IMR-90 (cell line): ENCODE results near the gene XRN1. TPM values are rescaled to one million over a fixed set of nuclear protein-coding genes. Genes with fewer than 3 reads are reported as not detected.

ENCODE experiments used
- ATAC-seq: fragments of 200-7000 bp; cut with Tn5 transposase; 2 replicates; pipeline ENCODE4 v1.9.1; 2020; ENCODE audit warnings: low read depth, mild to moderate bottlenecking, moderate library complexity
- BruUV-seq: library from RNA; stranded (reverse); fragments of 400-500 nt; replicated peaks from 2 replicates; lab custom pipeline; 2021; lab: Mats Ljungman, UMichigan
- CTCF ChIA-PET: fragments of 300-600 bp; formaldehyde crosslinking; extraction: SDS; loops from one replicate; lab custom pipeline; 2021; ENCODE audit warnings: antibody characterized with exemption; lab: Yijun Ruan, JAX
- POLR2A ChIA-PET: fragments of 300-600 bp; sonication (Branson Sonifier 250); formaldehyde crosslinking; loops from one replicate; lab custom pipeline; 2022; ENCODE audit warnings: antibody characterized with exemption; ENCODE audit not compliant: unreplicated experiment; lab: Charles Lee
- DNase-seq: peaks from one replicate; pipeline ENCODE4 v3.0.0; 2013
- H2AFZ ChIP-seq: replicated peaks from 2 replicates; pipeline ENCODE3; 2013; ENCODE audit warnings: low read length, mild to moderate bottlenecking; ENCODE audit not compliant: poor library complexity
- H2AK5ac ChIP-seq: 2 replicates; pipeline ENCODE4 v1.6.1; 2013; ENCODE audit warnings: low read depth, low read length, inconsistent platforms
- H2AK9ac ChIP-seq: replicated peaks from 2 replicates; pipeline ENCODE3; 2013; ENCODE audit warnings: mild to moderate bottlenecking, low read depth, low read length, moderate library complexity; ENCODE audit not compliant: poor library complexity
- H2BK120ac ChIP-seq: 2 replicates; pipeline ENCODE4 v1.6.1; 2013; ENCODE audit warnings: low read depth, low read length, inconsistent platforms
- H2BK15ac ChIP-seq: 3 replicates; pipeline ENCODE4 v1.6.1; 2013; ENCODE audit warnings: low read depth, low read length, inconsistent platforms
- H2BK20ac ChIP-seq: 2 replicates; pipeline ENCODE4 v1.6.1; 2013; ENCODE audit warnings: low read depth, mild to moderate bottlenecking, inconsistent platforms, low read length, moderate library complexity
- H2BK5ac ChIP-seq: 2 replicates; pipeline ENCODE4 v1.6.1; 2013; ENCODE audit warnings: mild to moderate bottlenecking, low read depth, low read length, inconsistent platforms; ENCODE audit not compliant: poor library complexity, severe bottlenecking
- H3K14ac ChIP-seq: replicated peaks from 2 replicates; pipeline ENCODE4 v1.6.1; 2013; ENCODE audit warnings: low read depth, low read length, inconsistent platforms
- H3K18ac ChIP-seq: 2 replicates; pipeline ENCODE4 v1.6.1; 2013; ENCODE audit warnings: low read depth, low read length, control low read depth
- H3K23ac ChIP-seq: 2 replicates; pipeline ENCODE4 v1.6.1; 2013; ENCODE audit warnings: low read depth, low read length, inconsistent platforms
- H3K27ac ChIP-seq: 2 replicates; pipeline ENCODE4 v1.5.1; 2013; ENCODE audit warnings: mild to moderate bottlenecking, control low read depth, low read length; ENCODE audit not compliant: insufficient read depth
- H3K27me3 ChIP-seq: 2 replicates; pipeline ENCODE4 v1.6.1; 2013; ENCODE audit warnings: low read length; ENCODE audit not compliant: control insufficient read depth, insufficient read depth
- H3K36me3 ChIP-seq: 2 replicates; pipeline ENCODE4 v1.6.1; 2013; ENCODE audit warnings: low read length, mixed read lengths; ENCODE audit not compliant: control insufficient read depth, insufficient read depth
- H3K4ac ChIP-seq: 2 replicates; pipeline ENCODE4 v1.6.1; 2013; ENCODE audit warnings: low read depth, low read length, inconsistent platforms
- H3K4me1 ChIP-seq: 2 replicates; pipeline ENCODE4 v1.6.1; 2013; ENCODE audit warnings: low read length, mixed read lengths; ENCODE audit not compliant: control insufficient read depth, insufficient read depth
- H3K4me2 ChIP-seq: 2 replicates; pipeline ENCODE4 v1.6.1; 2013; ENCODE audit warnings: low read depth, mild to moderate bottlenecking, control low read depth, low read length, moderate library complexity
- H3K4me3 ChIP-seq: 2 replicates; pipeline ENCODE4 v1.5.1; 2013; ENCODE audit warnings: low read depth, mild to moderate bottlenecking, control low read depth, low read length, moderate library complexity; ENCODE audit not compliant: insufficient read depth
- H3K56ac ChIP-seq: 2 replicates; pipeline ENCODE4 v1.6.1; 2013; ENCODE audit warnings: low read length, inconsistent platforms; ENCODE audit not compliant: insufficient read depth; ENCODE audit errors: extremely low read depth
- H3K79me1 ChIP-seq, 2 experiments: 2 replicates each; pipeline ENCODE4 v1.6.1; 2013; ENCODE audit warnings: low read length in 2 of 2, inconsistent platforms in 1 of 2, low read depth in 1 of 2
- H3K9ac ChIP-seq: 2 replicates; pipeline ENCODE4 v1.6.1; 2013; ENCODE audit warnings: low read depth, low read length, control low read depth
- H3K9me1 ChIP-seq: 2 replicates; pipeline ENCODE4 v1.6.1; 2013; ENCODE audit warnings: low read length, inconsistent platforms; ENCODE audit not compliant: insufficient read depth
- H3K9me3 ChIP-seq: 2 replicates; pipeline ENCODE4 v1.6.1; 2013; ENCODE audit warnings: low read length; ENCODE audit not compliant: control insufficient read depth, insufficient read depth
- H4K20me1 ChIP-seq: 2 replicates; pipeline ENCODE4 v1.6.1; 2013; ENCODE audit warnings: low read length, inconsistent platforms; ENCODE audit not compliant: insufficient read depth
- H4K5ac ChIP-seq: 2 replicates; pipeline ENCODE4 v1.6.1; 2013; ENCODE audit warnings: mild to moderate bottlenecking, low read depth, low read length, control low read depth
- H4K8ac ChIP-seq, 2 experiments: 2 replicates each; pipeline ENCODE4 v1.6.1; 2013; ENCODE audit warnings: low read depth in 2 of 2, low read length in 2 of 2, control low read depth in 1 of 2, inconsistent platforms in 1 of 2
- H4K91ac ChIP-seq: 2 replicates; pipeline ENCODE4 v1.6.1; 2013; ENCODE audit warnings: low read depth, low read length, inconsistent platforms; ENCODE audit not compliant: insufficient read depth
- CEBPB ChIP-seq: IDR thresholded peaks from 2 replicates; pipeline ENCODE4 v1.6.1; 2012; ENCODE audit warnings: low read depth, low read length, improper control_type of control experiment
- FOS ChIP-seq: fragments of 150-350 bp; IDR thresholded peaks from 2 replicates; pipeline ENCODE4 v1.6.1; 2016; ENCODE audit warnings: low read depth, low read length
- WGBS, 2 experiments: methylation state at CpG; one replicate each; pipeline versions ENCODE4 v1.1.5 to v1.1.7; 2013; ENCODE audit warnings: missing lambda C conversion rate in 2 of 2; ENCODE audit not compliant: insufficient read length in 1 of 2; ENCODE audit errors: extremely low coverage in 2 of 2; 5-methylcytosine and 5-hydroxymethylcytosine counted together
- dilution Hi-C: fragments of 300-500 bp; cut with HindIII; formaldehyde crosslinking; loops from one replicate; pipeline ENCODE4 v1.14.3; 2018; ENCODE audit warnings: low sequenced_read_pairs; ENCODE audit not compliant: unreplicated experiment
- in situ Hi-C: fragments of 300-500 bp; cut with MboI; formaldehyde crosslinking; loops from 3 replicates; pipeline ENCODE4 v1.14.3; 2019; ENCODE audit warnings: low sequenced_read_pairs, inconsistent platforms, mixed read lengths
- intact Hi-C: fragments of 100-400 bp; cut with micrococcal nuclease; formaldehyde crosslinking; loops from 2 replicates; pipeline ENCODE4 v1.10.0; 2022
- polyA plus RNA-seq, 3 experiments: library from polyadenylated mRNA; depleted of rRNA; stranded (reverse); fragments of >200 nt; gene quantifications; 2 replicates each; pipeline ENCODE4 v1.2.3, GENCODE V29; 2012; ENCODE audit warnings: low replicate concordance in 1 of 3
- total RNA-seq: library from RNA; depleted of rRNA; stranded (reverse); fragments of >200 nt; gene quantifications from 2 replicates; pipeline ENCODE4 v1.2.3, GENCODE V29; 2012

XRN1 gene
- total and polyA plus RNA-seq, 2 of the 4 experiments (the other 2 are of a cell fraction), result 6.0 to 21.5 TPM

DNA sequence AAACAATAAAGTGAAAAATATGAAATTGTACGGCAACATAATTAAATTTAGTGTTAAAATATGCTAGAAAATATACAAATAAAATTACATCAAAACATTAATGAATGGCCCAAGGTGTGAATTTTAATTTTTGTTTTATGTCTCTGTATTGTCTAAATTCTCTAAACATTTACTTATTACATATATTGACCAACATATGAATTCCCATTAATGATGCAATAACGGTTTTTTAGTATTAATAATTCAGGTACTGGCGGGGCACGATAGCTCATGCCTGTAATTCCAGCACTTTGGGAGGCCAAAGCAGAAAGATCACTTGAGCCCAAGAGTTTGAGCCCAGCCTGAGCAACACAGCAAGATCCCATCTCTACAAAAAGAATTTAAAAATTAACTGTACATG, 20.6 kb upstream of the XRN1 start:
- Histone ChIP-seq H3K36me3 (no peaks in the 10 kb centered on the region), H4K8ac (no peak overlapping the region), H3K27ac (no peak overlapping the region), H3K79me1 (no peaks in the 10 kb centered on the region), H2BK5ac (no peak overlapping the region), H3K18ac (no peak overlapping the region), H3K9ac (no peak overlapping the region), H2BK120ac (no peak overlapping the region), H4K5ac (no peak overlapping the region), H3K14ac (no peak overlapping the region), H2AK5ac (no peak overlapping the region), H4K20me1 (no peaks in the 10 kb centered on the region), H2AFZ (no peak overlapping the region), H3K4ac (no peak overlapping the region), H3K56ac (no peak overlapping the region), H3K4me1 (no peaks in the 10 kb centered on the region), H4K91ac (no peak overlapping the region), H3K23ac (no peak overlapping the region), H3K27me3 (no peaks in the 10 kb centered on the region), H3K9me3 (peaks cover under 1% of the 10 kb centered on the region; the same call in 1 of the 2 replicates), H2AK9ac (no peak overlapping the region), H3K4me2 (no peak overlapping the region), H2BK20ac (no peak overlapping the region), H2BK15ac (no peak overlapping the region), H3K4me3 (no peak overlapping the region), H3K9me1 (no peaks in the 10 kb centered on the region)
- ChIA-PET POLR2A (no interaction called here), CTCF (no interaction called here)
- in situ Hi-C loops, result no loop called here
- intact Hi-C loops, result no loop called here
- ATAC-seq (no peak), DNase-seq (no peak)
- TF ChIP-seq CEBPB (0 out of 2 replicates have a peak, but pooled peaks have one; percentile 4), FOS (no peak)
- dilution Hi-C loops, result no loop called here
- WGBS, 2 experiments, result no CpG with 5 or more reads among the region's 4 CpGs
- BruUV-seq, result no TSS peak
